Keratinocyte (primary cell): ENCODE results near the gene RRP1.

Experiments
- EZH2 ChIP-seq: IDR thresholded peaks from one replicate; pipeline ENCODE4 v1.6.1; 2012; ENCODE audit warnings: inconsistent platforms, mild to moderate bottlenecking, low read length, moderate library complexity
- TF ChIP-seq, protein P1 (sequence below), 3 experiments: IDR thresholded peaks in 1 of 3; conservative IDR thresholded peaks in 1 of 3; optimal IDR thresholded peaks in 1 of 3; 2 replicates in 2 of 3; 3 replicates in 1 of 3; pipeline versions ENCODE3 to v1.5.1; 2011; ENCODE audit warnings: low read length in 3 of 3, mild to moderate bottlenecking in 3 of 3, moderate library complexity in 2 of 3, control low read depth in 1 of 3, inconsistent platforms in 1 of 3; ENCODE audit not compliant: insufficient read depth in 2 of 3; ENCODE audit errors: extremely low read depth in 1 of 3

- TF ChIP-seq, protein P1, sequence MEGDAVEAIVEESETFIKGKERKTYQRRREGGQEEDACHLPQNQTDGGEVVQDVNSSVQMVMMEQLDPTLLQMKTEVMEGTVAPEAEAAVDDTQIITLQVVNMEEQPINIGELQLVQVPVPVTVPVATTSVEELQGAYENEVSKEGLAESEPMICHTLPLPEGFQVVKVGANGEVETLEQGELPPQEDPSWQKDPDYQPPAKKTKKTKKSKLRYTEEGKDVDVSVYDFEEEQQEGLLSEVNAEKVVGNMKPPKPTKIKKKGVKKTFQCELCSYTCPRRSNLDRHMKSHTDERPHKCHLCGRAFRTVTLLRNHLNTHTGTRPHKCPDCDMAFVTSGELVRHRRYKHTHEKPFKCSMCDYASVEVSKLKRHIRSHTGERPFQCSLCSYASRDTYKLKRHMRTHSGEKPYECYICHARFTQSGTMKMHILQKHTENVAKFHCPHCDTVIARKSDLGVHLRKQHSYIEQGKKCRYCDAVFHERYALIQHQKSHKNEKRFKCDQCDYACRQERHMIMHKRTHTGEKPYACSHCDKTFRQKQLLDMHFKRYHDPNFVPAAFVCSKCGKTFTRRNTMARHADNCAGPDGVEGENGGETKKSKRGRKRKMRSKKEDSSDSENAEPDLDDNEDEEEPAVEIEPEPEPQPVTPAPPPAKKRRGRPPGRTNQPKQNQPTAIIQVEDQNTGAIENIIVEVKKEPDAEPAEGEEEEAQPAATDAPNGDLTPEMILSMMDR (optimal IDR thresholded peaks at IDR 0.05 in 1 of 3, IDR thresholded peaks at IDR 0.05 in 1 of 3, conservative IDR thresholded peaks at IDR 0.05 in 1 of 3; ENCODE audit: extremely low read depth in 1 of 3, insufficient read depth in 2 of 3, low read length in 3 of 3): no peak
- TF ChIP-seq EZH2: no peak
Measured at GRCh38 chr21:43827015-43827611, 37.7 kb downstream of the RRP1 start.
